ENCODE results near the gene IL1RAPL1. TPM values are rescaled to one million over a fixed set of nuclear protein-coding genes. Genes with fewer than 3 reads are reported as not detected.

Gene IL1RAPL1
- total RNA-seq, 1 experiment from 2014 or later: not detected

DNA sequence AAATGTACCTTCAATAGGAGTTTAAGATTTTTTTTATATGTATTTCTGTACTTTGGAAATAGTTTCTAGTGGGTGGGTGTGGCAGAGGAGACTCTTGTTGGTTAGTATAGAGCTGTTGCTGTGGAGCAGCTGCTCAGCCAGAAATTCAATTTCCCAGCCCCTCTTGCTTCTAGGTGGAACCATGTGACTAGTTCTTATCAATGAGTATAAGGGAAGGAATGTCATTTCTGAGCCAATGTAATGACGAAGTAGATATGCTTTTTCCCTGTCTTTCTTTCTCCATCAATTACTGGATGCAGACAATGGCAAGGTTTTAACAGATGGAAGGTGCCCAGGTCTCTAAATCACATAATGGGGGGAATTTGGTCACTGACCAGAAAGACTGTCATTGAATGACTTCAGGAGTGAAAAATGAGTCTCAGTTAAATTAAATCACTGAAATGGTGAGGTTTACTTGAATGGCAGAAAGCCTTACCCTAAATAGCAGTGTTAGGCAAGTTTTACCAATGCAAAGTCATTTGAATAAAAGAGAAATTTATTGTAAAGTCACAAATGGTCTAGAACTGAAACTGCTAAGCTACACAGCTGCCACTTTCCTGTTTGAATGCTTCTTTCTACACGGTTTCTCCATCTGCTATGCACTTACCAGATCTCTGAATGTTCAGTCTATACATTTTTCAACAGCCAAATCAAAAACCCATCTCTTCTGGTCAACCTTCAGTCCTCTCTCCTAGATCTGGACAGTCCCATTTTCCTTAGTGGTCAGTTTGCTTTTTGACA lies 832.7 kb downstream of the IL1RAPL1 start:
- intact Hi-C loops (cut with micrococcal nuclease): no loop called here
- POLR2A ChIA-PET: no interaction called here
- no peak overlapping the region for H3K4me3 Mint-ChIP-seq (ENCODE audit: unreplicated experiment)
- DNase-seq (ENCODE audit: unreplicated experiment): no peak
- H3K9me3 Mint-ChIP-seq (ENCODE audit: unreplicated experiment): no peaks in the 10 kb centered on the region
- H3K27me3 Mint-ChIP-seq (ENCODE audit: insufficient read depth, unreplicated experiment): peaks cover 13% of the 10 kb centered on the region
- no peaks in the 10 kb centered on the region for H3K36me3 Mint-ChIP-seq (ENCODE audit: insufficient read depth, unreplicated experiment)
- CTCF ChIA-PET: no interaction called here
- BruUV-seq (replicated peaks): no TSS peak
- TF ChIP-seq, protein P1, sequence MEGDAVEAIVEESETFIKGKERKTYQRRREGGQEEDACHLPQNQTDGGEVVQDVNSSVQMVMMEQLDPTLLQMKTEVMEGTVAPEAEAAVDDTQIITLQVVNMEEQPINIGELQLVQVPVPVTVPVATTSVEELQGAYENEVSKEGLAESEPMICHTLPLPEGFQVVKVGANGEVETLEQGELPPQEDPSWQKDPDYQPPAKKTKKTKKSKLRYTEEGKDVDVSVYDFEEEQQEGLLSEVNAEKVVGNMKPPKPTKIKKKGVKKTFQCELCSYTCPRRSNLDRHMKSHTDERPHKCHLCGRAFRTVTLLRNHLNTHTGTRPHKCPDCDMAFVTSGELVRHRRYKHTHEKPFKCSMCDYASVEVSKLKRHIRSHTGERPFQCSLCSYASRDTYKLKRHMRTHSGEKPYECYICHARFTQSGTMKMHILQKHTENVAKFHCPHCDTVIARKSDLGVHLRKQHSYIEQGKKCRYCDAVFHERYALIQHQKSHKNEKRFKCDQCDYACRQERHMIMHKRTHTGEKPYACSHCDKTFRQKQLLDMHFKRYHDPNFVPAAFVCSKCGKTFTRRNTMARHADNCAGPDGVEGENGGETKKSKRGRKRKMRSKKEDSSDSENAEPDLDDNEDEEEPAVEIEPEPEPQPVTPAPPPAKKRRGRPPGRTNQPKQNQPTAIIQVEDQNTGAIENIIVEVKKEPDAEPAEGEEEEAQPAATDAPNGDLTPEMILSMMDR (IDR thresholded peaks at IDR 0.05; ENCODE audit: unreplicated experiment): no peak
- no peaks in the 10 kb centered on the region for H3K4me1 Mint-ChIP-seq (ENCODE audit: insufficient read depth, unreplicated experiment)
- H3K27ac Mint-ChIP-seq (ENCODE audit: low read depth, unreplicated experiment): no peak overlapping the region

DNA sequence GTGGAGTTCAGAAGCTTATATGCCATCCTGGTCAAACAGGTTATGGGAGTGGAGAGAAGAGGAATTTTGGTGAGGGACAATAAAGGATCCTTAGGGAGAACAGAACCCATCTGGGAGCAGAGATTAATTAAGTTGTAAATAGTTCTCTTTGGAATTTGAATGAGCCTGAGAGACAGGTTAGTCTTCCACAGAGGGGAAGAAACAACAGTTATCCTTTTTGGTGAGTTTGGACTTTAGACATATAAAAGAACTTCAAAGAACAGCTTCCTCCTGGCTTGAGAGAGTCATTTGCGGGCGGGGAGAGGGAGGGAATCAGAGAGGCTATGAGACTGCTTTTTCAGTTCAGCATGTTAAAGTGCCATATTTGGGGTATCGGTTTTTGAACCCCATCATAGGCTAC lies 834.8 kb downstream of the IL1RAPL1 start:
- H3K27ac Mint-ChIP-seq (ENCODE audit: low read depth, unreplicated experiment): no peak overlapping the region
- no peak for DNase-seq (ENCODE audit: unreplicated experiment)
- intact Hi-C loops (cut with micrococcal nuclease): no loop called here
- no TSS peak for BruUV-seq (replicated peaks)
- no peak overlapping the region for H3K4me3 Mint-ChIP-seq (ENCODE audit: unreplicated experiment)
- no peaks in the 10 kb centered on the region for H3K4me1 Mint-ChIP-seq (ENCODE audit: insufficient read depth, unreplicated experiment)
- ChIA-PET CTCF (no interaction called here), POLR2A (no interaction called here)
- peaks cover 13% of the 10 kb centered on the region for H3K27me3 Mint-ChIP-seq (ENCODE audit: insufficient read depth, unreplicated experiment)
- TF ChIP-seq, protein P1 (IDR thresholded peaks at IDR 0.05; ENCODE audit: unreplicated experiment): no peak
- H3K9me3 Mint-ChIP-seq (ENCODE audit: unreplicated experiment): no peaks in the 10 kb centered on the region
- H3K36me3 Mint-ChIP-seq (ENCODE audit: insufficient read depth, unreplicated experiment): no peaks in the 10 kb centered on the region

DNA sequence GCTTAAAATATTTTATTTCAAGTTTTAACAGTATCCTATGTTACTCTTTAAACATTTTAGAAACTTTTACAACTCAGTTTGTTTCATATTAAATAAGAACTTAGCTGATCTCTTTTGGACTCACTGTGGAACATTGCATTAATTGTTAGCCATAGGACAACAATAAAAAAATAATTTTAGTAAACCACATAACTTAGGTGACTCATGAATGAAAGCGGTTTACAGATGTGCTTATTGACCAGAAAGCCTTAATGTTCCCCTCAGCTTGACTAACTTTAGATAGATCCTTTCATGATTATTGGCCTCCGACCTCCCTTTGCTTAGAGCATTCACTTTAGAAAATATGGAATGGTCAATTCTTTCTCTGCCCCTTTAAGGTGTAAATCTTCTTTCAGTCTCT lies 844.6 kb downstream of the IL1RAPL1 start:
- peak; percentile 1 for DNase-seq (ENCODE audit: unreplicated experiment)
- H3K9me3 Mint-ChIP-seq (ENCODE audit: unreplicated experiment): no peaks in the 10 kb centered on the region
- intact Hi-C loops (cut with micrococcal nuclease): no loop called here
- no peak overlapping the region for H3K27ac Mint-ChIP-seq (ENCODE audit: low read depth, unreplicated experiment)
- peaks cover 6% of the 10 kb centered on the region for H3K4me1 Mint-ChIP-seq (ENCODE audit: insufficient read depth, unreplicated experiment)
- no peaks in the 10 kb centered on the region for H3K36me3 Mint-ChIP-seq (ENCODE audit: insufficient read depth, unreplicated experiment)
- TF ChIP-seq, protein P1 (IDR thresholded peaks at IDR 0.05; ENCODE audit: unreplicated experiment): no peak
- no peak overlapping the region for H3K4me3 Mint-ChIP-seq (ENCODE audit: unreplicated experiment)
- ChIA-PET CTCF (interaction anchor here (1.3 kb wide), 1 partner anchor 46 kb away, joined by 4 read pairs; no protein-coding TSS in a partner anchor), POLR2A (no interaction called here)
- BruUV-seq (replicated peaks): no TSS peak
- H3K27me3 Mint-ChIP-seq (ENCODE audit: insufficient read depth, unreplicated experiment): peaks cover 33% of the 10 kb centered on the region

DNA sequence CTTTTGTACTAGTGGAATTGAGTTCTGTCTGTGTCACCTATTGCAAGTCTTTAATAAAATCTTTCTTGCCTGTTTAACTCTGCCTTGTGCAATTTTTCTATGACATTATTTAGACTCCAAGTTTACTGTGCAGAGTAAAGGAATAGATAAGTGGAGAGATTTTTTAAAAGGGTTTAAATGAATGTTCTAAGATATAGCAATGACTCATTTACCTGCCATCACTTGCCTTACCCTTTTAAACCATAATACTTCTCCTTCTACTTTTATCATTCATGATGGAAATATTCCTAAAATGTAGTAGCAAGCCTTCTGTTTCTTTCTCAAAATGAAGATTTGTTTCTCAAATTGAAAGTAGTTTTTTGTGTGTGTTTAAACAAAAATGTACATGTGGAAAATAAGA lies 845.3 kb downstream of the IL1RAPL1 start:
- intact Hi-C loops (cut with micrococcal nuclease): no loop called here
- no TSS peak for BruUV-seq (replicated peaks)
- ChIA-PET CTCF (interaction anchor here (1.3 kb wide), 1 partner anchor 46 kb away, joined by 4 read pairs; no protein-coding TSS in a partner anchor), POLR2A (no interaction called here)
- TF ChIP-seq, protein P1 (IDR thresholded peaks at IDR 0.05; ENCODE audit: unreplicated experiment): no peak
- DNase-seq (ENCODE audit: unreplicated experiment): no peak
- no peaks in the 10 kb centered on the region for H3K36me3 Mint-ChIP-seq (ENCODE audit: insufficient read depth, unreplicated experiment)
- H3K9me3 Mint-ChIP-seq (ENCODE audit: unreplicated experiment): no peaks in the 10 kb centered on the region
- H3K4me1 Mint-ChIP-seq (ENCODE audit: insufficient read depth, unreplicated experiment): peaks cover 6% of the 10 kb centered on the region
- H3K4me3 Mint-ChIP-seq (ENCODE audit: unreplicated experiment): no peak overlapping the region
- peaks cover 33% of the 10 kb centered on the region for H3K27me3 Mint-ChIP-seq (ENCODE audit: insufficient read depth, unreplicated experiment)
- H3K27ac Mint-ChIP-seq (ENCODE audit: low read depth, unreplicated experiment): no peak overlapping the region

Data from MCF 10A (cell line).